HG03558 (cell line): ENCODE measurements around the gene GIMAP8.

Experiments used
- ATAC-seq: cut with Tn5 transposase; IDR thresholded peaks from one replicate; pipeline ENCODE4 v1.9.1; 2021; ENCODE audit warnings: moderate number of reproducible peaks; ENCODE audit not compliant: unreplicated experiment; ENCODE audit errors: extremely low read depth

GIMAP8 gene

DNA sequence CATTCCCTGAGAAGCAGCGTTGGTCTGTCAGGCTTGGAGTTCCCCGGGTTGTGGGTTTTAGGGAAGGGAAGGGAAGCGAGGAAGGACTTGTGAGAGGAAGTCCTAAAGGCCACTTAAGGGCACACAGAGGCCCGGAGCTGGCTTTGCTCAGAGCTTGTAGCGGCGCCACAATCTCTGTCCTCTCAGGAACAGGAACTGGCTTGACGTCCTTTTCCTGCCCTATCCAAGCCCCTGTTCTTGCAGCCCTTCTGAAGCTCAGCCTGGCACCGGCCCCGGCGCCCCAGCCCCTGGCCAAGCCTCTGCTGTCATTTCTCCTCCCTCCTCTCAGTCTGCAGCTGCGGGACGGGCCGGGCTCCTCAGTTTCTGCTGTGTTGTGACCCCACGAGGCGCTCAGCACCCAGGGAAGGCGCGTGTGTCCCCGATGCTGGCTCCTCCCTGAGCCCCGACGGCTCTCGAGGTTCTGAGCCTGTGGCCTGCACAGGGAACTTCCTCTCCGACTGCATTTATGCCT is at the start of gene GIMAP8:
Gene GIMAP8 (plus strand): TSS at position 140 of the 511 bp plus-strand sequence. CDS start 16,069 bp downstream, outside the sequence.
- no peak for ATAC-seq

DNA sequence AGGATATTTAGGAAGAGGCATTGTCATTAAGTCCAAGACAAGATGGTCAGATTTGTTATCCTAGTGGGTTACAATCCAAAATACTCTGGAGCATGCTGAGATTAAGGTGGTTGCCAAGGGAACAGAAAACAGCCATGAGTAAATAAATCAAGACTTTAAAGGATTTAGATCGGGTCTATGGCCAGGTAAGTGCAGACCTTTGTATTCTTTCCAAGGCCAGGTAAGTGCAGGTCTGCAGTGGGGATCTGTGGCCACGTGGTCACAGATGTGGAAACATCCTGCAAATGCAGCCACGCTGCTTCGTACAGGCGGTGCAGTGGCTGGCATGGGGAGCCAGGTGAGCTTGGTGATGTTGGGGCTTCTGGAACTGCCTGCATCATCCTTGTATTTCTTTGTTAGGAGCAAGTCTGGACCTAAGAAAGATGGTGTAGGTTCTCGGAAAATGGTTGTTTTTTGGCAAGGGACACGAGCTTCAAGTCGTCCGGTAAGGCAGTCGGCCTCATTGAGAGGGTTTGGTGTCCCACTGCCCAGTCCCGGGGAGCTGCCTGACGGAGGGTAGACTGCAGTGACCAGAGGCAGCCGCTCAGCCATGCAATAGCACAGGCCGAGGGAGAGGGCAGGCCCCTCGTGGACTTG is 49.5 kb upstream of the GIMAP8 start:
- ATAC-seq: no peak

DNA sequence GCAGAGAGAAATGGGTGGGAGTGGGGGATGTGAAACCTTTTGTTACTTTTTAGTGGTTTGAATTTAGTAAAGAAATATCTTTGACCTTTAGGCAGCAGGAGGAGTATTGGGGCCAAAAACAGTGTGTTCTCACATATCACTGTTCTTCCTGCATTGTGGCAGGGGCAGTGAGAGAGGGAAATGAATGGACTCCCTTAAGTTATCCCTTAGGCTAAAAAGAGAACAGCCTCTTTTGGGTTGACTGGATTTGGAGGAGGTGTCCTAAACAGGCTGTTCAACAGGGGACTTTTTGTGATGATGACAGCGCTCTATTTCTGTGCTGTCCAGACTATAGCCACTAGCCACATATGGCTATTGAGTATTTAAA is 49.0 kb upstream of the GIMAP8 start:
- ATAC-seq: no peak

DNA sequence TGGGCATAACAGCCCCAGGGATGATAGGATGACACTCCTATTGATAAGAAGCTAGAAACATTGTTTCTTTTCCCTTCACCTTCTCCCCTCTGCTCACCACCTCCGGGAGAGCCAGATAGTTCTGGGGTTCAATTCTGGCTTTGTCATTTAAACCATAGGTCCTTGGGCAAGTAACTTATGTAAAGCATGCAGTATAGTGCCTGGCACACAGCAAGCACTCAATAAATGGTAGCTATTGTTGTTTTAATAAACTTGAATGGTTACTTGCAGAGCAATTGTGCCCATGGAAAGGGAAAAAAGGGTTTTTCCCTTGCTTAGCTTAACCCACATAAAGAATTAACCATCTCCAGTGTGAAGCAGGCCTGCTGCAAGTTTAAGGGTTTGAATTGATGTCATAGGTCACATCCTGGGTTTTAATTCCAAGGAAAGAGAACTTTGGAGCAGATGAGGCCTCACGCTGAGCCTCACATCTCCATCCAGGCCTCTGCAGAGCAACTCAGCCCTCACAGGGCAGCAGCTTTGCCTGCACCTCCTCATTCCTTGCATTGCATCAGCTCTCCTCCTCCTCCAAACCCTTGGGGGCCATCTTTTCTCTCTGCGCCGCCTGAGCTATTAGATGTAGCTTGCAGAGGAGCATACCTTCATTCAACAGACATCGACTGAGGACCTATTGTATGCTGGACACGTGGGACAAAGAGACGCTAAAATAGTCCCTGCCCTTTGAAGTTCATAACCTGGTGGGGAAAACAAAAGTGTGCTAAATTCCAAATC is 48.4 kb upstream of the GIMAP8 start:
- no peak for ATAC-seq

- ATAC-seq: no peak
Measured at GRCh38 chr7:150402671-150403321, 47.6 kb upstream of the GIMAP8 start.

DNA sequence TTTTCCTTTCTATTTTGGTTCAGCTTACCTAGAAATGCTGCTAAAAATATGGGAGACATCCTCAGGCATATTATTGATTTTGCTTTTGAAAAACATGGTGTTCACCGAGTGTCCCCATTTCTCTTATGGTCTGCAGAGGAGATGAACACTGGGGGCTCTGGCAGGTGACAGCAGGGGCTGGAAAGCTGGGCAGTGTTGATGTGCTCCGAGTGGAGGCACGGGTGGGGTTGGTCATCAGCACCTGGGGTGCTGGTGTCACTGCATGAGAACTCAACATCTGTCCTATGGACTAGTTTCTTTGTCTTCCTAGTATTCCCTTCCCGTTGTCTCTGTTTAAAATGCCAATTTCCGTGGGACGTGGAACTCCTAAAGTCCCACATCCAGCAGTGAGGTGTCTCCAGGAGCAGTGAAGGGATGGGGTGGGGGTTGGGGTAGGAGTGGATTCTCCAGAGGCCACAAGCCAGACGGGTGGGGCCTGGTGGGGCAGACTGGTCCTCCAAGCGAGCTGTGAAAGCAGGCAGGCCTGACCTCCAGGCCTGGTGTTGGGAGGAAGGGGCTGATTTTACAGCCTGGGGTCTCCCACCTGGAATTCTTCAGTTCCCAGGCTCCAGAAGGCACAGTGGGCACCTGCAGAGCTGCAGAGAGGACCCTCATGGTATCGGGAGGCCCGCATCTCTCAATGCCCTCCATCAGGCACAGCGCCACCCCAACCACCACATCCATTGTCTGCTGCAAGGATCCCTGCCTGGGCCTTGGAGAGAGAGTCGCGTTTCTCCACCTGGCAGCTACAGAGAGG is 46.9 kb upstream of the GIMAP8 start:
- no peak for ATAC-seq

GRCh38 chr7:150404172-150404804 is 46.1 kb upstream of the GIMAP8 start:
- ATAC-seq: no peak

DNA sequence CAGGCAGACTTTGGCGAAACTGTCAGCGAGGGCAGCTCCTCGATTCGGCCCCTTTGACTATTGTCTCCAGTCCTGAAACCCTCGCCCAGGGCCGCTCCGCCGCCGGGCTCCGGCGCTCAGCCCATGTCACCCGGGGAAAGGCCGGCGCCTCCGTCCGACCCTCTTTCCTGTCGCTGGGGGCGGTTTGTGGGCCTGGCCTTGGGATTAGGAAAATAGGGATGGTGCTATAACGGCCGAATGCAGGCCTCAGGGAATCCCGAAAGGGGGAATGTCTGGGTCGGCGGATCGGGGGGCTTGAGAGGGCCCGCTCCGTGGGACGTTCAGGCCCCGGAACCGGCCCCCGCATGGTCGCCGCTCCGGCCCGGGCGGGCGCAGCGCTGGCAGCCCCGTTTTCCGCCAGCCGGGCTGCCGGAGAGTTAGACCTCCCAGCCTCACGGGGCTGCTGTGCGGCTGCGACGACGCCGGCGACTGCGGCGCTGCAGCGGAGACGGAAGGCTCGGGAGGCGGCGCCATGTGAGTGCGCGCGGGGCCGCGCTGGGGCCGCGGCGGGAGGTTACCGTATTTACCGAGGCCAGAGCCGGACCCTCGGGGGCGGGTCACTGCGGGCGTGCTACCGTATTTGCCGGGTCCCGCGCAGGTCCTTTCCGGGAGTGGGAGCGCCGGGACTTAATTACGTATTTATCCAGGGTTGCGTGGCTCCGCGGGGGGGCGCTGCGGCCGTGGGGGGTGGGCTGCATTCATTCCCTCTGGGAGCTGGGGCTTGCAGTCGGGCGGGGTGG is 45.4 kb upstream of the GIMAP8 start:
- peak; percentile 38 for ATAC-seq

DNA sequence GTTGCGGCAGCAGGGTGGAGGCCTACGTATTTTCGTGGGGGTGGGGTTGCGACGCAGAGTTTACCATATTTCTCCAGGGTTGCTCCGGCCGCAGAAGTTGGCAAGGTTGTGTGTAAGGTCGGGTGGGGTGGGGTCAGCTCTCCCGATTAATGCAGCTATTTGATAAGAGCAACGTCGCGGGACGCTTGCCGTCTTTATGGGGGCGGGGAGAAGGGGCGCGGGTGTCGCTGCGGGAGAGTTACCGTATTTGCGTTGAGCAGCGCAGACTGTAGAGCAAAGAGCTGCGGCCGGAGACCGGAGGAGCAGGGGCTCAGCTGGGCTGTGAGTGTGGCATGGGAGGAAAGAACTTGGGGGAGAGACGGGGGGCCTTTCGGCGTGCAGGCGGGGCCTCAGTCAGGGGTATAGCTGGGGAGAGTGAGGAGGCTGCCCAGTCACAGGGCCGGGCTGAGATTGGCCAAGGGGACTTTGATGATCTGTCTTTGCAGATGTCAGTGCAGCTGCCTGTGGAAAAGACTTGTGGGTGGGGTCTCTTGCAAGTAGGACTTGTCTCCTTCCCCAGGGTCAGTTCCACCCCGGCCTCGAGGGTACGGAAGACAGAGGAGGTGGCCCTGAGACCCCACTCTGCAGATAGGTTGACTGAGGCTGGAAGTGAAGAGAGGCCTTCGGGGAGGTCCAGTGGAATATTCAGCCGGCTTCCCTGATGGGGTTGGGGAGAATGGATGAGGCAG is 44.7 kb upstream of the GIMAP8 start:
- ATAC-seq: no peak

GRCh38 chr7:150406312-150406566 is 44.2 kb upstream of the GIMAP8 start:
- ATAC-seq: no peak

- peak; percentile 55 for ATAC-seq
Measured at GRCh38 chr7:150406567-150407421, 43.6 kb upstream of the GIMAP8 start.

DNA sequence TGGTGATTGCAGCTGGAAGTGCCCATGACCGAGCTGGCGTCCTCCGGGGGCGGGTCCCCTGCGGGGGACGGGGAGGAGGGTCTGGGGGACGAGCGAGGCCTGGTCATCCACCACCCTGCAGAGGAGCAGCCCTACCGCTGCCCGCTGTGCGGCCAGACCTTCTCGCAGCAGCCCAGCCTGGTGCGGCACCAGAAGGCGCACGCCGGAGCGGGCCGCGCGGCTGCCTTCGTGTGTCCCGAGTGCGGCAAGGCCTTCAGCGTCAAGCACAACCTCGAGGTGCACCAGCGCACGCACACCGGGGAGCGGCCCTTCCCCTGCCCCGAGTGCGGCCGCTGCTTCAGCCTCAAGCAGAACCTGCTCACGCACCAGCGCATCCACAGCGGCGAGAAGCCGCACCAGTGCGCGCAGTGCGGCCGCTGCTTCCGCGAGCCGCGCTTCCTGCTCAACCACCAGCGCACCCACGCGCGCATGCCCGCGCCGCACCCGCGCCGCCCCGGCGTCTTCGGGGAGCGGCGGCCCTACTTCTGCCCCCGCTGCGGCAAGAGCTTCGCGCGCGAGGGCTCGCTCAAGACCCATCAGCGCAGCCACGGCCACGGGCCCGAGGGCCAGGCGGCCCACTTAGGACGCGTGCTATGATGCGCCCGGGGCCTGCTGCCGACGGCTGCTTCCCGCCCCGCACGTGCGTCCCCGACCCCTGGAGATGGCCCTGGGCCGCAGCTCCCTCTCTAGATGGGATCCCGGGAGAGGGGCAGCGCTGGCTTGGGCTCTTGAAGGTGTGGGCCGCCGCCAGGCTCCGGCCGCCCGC is 42.6 kb upstream of the GIMAP8 start:
- ATAC-seq: no peak

DNA sequence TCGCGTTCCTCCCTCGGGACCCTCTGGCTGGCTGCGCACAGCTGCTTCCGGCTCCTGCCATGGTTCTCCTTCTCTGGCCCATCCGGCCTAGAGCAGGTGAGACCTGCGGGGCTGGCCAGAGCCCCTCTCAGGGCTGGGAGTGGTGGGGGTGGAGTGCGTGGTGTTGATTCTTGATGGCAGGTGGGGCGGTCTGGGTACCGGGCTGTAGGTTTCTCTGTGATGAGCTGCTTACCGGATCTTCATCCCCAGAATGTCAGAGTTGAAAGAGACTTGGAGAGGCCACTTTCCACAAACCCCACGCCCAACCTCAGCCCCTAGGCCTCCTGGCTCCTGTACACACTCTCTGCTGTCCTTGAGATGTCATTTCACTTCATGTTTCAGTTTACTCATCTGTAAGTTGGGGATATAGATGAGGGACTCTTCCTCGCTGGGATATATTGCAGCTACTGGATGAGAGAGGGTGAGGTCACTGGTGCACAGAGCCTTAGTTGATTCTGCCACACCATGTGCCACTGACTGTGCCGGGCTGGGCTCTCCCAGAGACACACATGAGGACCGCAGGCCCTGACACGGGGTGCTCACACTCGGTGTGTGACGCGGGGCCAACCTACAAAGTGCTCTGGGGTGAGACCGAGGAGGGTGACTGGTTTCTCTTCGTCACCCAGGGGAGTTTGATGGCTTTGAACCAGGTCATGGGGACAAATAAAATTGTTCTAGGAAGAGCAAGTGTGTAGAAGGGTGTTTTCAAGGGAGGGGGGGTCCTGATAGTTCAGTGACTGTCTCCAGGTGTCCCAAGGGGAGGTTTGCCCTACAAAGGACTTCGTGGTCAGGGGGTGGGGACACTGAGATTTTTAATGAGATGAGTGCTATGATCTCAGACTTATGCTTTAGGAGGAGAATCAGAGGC is 41.8 kb upstream of the GIMAP8 start:
- ATAC-seq: no peak

GRCh38 chr7:150409300-150410030 is 41.0 kb upstream of the GIMAP8 start:
- ATAC-seq: no peak

DNA sequence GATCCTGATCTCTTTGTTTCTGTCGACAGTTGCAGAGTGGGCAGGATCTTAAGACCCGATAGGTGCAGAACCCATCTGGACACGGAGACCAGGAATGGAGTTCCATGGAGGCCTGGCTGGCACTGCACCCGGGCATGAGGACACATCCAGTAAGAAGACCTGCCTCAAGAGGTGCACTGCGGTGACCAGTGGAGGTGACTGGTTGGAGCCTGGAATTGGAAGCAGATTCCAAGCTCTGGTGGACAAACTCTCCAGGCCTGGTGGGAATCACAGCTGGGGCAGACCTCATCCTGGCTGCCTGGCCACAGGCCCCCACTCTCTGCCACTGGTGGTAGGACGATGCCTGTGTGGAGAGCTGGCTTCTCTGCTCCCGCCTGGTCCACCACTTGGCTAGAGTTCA is 40.3 kb upstream of the GIMAP8 start:
- no peak for ATAC-seq
